Measurements from ENCODE around the gene HYPK.

The HYPK gene

DNA sequence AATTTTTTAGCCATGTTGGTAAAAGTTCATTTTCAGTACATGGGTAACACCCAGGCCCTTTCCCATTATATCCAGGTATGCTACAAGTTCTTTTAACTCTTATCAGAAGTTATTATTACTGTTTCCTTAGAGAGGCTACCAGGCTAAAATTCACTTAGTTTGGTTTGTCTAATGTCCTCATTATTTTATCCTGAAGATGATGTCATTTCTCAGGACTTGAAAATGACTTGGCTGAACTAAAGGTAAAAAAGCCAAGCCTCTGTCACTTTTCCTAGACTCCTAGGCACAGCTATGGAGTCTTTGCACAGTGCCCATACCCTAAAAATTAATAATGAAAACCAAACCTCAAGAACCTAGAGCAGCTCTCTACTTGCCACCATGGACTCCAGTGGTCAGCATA is 27.8 kb upstream of the HYPK start:
- H3K4me3 ChIP-seq (replicated peaks in 1 of 2; ENCODE audit: low read depth in 2 of 2, low read length in 2 of 2) = no peak overlapping the region
- TF ChIP-seq CTCF (IDR thresholded peaks at IDR 0.05; ENCODE audit: low read depth, low read length) = no peak
- no peak for DNase-seq (ENCODE audit: low read depth in 2 of 2)

GRCh38 chr15:43774062-43774461 is 26.3 kb upstream of the HYPK start:
- DNase-seq (ENCODE audit: low read depth in 2 of 2) = no peak
- H3K4me3 ChIP-seq (replicated peaks in 1 of 2; ENCODE audit: low read depth in 2 of 2, low read length in 2 of 2) = no peak overlapping the region
- TF ChIP-seq CTCF (IDR thresholded peaks at IDR 0.05; ENCODE audit: low read depth, low read length) = no peak

- peak; percentile 41 for TF ChIP-seq CTCF (IDR thresholded peaks at IDR 0.05; ENCODE audit: low read depth, low read length)
- H3K4me3 ChIP-seq (replicated peaks in 1 of 2; ENCODE audit: low read depth in 2 of 2, low read length in 2 of 2) = no peak overlapping the region
- peak in 1 of 2 donors; percentile 58 for DNase-seq (ENCODE audit: low read depth in 2 of 2)
Measured at GRCh38 chr15:43775411-43775965, 24.9 kb upstream of the HYPK start.

DNA sequence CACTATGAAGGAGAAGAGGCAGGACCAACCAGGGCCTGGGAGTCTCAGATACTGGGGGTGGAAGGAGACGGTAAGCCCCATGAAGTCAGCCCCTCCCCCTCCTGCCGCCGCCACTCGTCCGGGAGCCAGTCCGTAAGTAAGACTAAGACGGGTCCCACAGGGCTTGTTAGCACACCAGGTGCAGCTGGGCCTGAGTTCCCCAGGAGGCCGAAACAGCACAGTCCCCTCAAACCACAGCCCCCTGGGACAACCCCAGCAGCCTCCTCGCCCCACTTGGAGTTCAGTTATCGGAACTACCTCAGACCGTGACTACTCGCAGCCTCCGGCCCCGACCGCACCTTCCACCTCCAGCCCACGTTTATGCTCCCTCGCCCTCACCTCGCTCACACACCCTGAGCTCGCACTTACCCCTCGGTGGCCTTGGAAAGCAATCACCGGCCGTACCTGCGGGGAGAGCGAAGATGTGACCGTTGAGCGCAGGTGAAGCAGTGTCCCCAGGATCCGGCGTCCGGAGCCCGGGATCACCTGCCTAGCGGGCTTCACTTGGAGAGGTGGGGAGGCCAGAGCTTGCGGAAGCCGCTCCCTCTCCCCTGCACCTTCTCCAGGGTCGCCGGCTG is 24.2 kb upstream of the HYPK start:
- peak overlapping the region; percentile 66 to 69 for H3K4me3 ChIP-seq (replicated peaks in 1 of 2; ENCODE audit: low read depth in 2 of 2, low read length in 2 of 2)
- DNase-seq (ENCODE audit: low read depth in 2 of 2) = no peak

GRCh38 chr15:43776718-43777266 is 23.6 kb upstream of the HYPK start, which contains the start of gene ELL3:
Gene ELL3 (minus strand): TSS chr15:43776966. CDS start chr15:43776901, 65 bp downstream.
- DNase-seq (ENCODE audit: low read depth in 2 of 2) = peak; percentile 68 to 72
- TF ChIP-seq CTCF (IDR thresholded peaks at IDR 0.05; ENCODE audit: low read depth, low read length) = no peak
- peak within 1 kb of the TSS; percentile 66 to 69 for H3K4me3 ChIP-seq (replicated peaks in 1 of 2; ENCODE audit: low read depth in 2 of 2, low read length in 2 of 2)

More for the DNA sequence above, 24.2 kb upstream of the HYPK start:
- no peak for TF ChIP-seq CTCF (IDR thresholded peaks at IDR 0.05; ENCODE audit: low read depth, low read length)

GRCh38 chr15:43777267-43777914 is 23.0 kb upstream of the HYPK start:
- TF ChIP-seq CTCF (IDR thresholded peaks at IDR 0.05; ENCODE audit: low read depth, low read length) = peak; percentile 84
- DNase-seq (ENCODE audit: low read depth in 2 of 2) = peak; percentile 76
- peak overlapping the region; percentile 66 to 69 for H3K4me3 ChIP-seq (replicated peaks in 1 of 2; ENCODE audit: low read depth in 2 of 2, low read length in 2 of 2)
